HEK293 (cell line): Measurements from ENCODE around the gene SLF2.

Source experiments
- ATF2 ChIP-seq: fragments of 450-650 bp; formaldehyde crosslinking; IDR thresholded peaks from 2 replicates; pipeline ENCODE4 v1.5.1; 2016; ENCODE audit warnings: missing biosample characterization, missing genetic modification characterization, low read depth
- HOXA7 ChIP-seq: sonication (generic); formaldehyde crosslinking; IDR thresholded peaks from 2 replicates; pipeline ENCODE4 v1.8.1; 2022; ENCODE audit warnings: missing genetic modification reagents, borderline replicate concordance
- ZNF324 ChIP-seq: fragments of 450-650 bp; formaldehyde crosslinking; IDR thresholded peaks from 2 replicates; pipeline ENCODE4 v1.5.1; 2016; ENCODE audit warnings: missing biosample characterization, missing genetic modification characterization

DNA sequence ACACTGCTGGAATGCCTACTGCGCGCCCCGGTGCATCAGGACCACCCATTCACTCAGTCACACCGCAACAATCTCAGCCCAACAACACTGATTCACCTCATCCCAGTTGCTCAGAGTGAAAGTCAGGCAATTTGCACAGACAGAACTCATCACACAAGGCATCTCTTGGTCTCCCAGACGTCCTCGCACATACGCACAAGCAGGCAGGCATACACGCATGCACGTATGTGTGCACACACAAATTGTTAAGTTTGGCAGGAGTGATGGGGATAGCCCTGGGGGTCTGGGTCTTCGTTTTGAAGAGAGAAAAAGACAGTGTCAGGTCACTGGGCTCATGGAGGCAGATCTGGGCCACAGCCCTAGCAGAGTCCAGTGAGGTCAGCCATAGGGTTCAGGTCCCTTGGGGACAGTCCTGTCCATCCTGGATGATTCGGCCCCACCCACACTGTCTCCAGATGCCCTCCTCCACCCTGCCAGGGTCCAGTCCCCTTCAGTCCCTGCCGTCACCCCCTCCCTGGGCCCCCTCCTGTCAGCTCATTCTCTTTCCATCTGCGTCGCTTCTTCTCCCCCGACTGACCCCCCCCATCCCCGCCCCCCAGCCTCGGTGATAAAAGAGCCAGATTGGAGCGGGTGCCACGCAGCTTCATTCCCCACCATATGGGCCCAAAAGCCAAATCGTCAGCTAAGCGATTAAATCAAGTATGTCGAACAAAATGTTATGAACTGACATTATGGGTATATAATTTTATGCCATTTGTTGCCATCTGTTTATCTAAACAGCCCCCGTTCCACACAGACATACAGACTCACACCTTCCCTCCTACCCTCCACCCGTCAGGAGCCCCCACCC lies 48.5 kb upstream of the SLF2 start:
- no peak for TF ChIP-seq HOXA7 (CRISPR knock-in tag)
- TF ChIP-seq ATF2 (tag by site-specific recombination) = no peak
- TF ChIP-seq ZNF324 = no peak
